Measurements from ENCODE around the gene SEC24C. TPM values are rescaled to one million over a fixed set of nuclear protein-coding genes. Genes with fewer than 3 reads are reported as not detected.

Gene SEC24C
- total RNA-seq, 6 experiments from 2014 or later, result 90.8 to 108 (median 97.7) TPM

DNA sequence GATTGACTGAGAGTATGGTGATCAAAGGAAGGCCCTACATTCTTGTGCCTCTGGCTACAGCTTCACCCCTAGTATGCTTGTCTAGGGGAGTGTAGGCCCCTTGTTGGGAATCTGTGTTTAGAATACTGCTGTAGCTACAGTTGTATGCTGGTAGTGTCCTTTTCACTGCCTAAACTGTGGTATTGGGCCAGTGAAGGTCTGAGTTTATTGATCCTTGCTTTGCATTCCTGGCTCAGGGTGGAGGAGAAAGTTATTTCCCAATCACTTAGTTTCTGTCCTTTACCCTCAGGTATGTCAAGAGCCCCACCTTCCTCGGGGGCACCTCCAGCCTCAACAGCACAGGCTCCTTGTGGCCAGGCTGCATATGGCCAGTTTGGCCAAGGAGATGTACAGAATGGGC lies 6.6 kb downstream of the SEC24C start:
- no peak for TF ChIP-seq CTCF (IDR thresholded peaks at IDR 0.05)
- Mint-ChIP-seq H3K4me1 (ENCODE audit: low read depth) (peaks cover 35% of the 10 kb centered on the region), H3K27me3 (ENCODE audit: insufficient read depth) (peaks cover 1% of the 10 kb centered on the region), H3K27ac (no peak overlapping the region), H3K36me3 (ENCODE audit: low read depth) (peaks cover 33% of the 10 kb centered on the region), H3K4me3 (no peak overlapping the region), H3K9me3 (no peaks in the 10 kb centered on the region)
- no peak for DNase-seq

DNA sequence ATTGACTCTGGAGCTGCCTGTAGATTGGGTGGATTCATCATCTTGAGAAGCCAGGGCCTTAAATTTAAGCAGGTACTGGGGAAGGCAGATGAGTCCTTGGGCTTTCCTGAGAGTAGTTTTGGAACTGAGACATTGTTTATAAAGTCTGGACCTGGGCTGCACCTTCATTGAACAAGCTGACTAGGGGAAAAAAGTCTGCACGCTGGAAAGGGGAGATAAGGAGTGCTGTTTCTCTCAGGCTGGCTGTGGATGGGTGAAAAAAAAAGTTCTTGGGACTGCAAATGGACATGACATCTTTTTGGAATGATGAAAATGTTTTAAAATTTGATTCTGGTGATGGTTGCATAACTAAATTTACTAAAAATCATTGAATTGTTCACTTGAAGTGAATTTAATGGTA lies 12.0 kb downstream of the SEC24C start:
- peaks cover 24% of the 10 kb centered on the region for H3K4me1 Mint-ChIP-seq (ENCODE audit: low read depth)
- H3K27ac Mint-ChIP-seq, result no peak overlapping the region
- H3K36me3 Mint-ChIP-seq (ENCODE audit: low read depth), result peaks cover 34% of the 10 kb centered on the region
- TF ChIP-seq CTCF (IDR thresholded peaks at IDR 0.05), result no peak
- H3K4me3 Mint-ChIP-seq, result no peak overlapping the region
- H3K9me3 Mint-ChIP-seq, result no peaks in the 10 kb centered on the region
- no peak for DNase-seq
- H3K27me3 Mint-ChIP-seq (ENCODE audit: insufficient read depth), result peaks cover 1% of the 10 kb centered on the region

DNA sequence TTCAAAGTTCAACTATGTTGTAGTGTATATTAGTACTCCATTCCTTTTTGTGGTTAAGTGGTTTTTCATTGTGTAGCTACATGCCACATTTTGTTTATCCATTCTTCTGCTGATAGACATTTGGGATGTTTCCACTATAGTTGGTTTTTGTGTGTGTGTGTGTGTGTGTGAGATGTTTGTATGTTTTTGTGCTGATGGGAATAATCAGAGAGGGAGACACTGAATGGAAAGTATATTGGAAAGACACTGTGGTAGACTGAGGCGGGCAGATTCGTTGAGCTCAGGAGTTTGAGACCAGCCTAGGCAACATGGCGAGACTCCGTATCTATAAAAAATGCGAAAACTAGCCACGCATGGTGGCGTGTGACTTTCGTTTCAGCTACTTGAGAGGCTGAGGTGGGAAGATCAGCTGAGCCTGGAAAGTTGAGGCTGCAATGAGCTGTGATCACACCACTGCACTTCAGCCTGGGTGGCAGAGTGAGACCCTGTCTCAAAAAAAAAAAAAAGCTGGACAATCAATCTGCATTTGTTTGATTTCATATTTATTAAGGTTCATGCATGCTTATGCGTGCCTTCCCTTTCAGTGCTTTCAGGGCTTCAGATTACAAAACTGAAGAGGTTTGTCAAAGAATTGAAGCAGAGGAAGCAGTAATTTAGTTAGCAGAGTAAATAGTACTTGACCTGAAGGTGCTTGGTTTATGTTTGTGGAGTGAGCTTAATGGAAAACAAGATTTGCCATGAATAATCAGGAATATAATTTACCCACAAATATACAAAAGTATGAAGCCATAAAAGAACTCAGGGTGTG lies 14.7 kb downstream of the SEC24C start:
- DNase-seq, result no peak
- no peak for TF ChIP-seq CTCF (IDR thresholded peaks at IDR 0.05)
- Mint-ChIP-seq H3K27me3 (ENCODE audit: insufficient read depth) (peaks cover 1% of the 10 kb centered on the region), H3K4me1 (ENCODE audit: low read depth) (peaks cover 45% of the 10 kb centered on the region), H3K36me3 (ENCODE audit: low read depth) (peaks cover 36% of the 10 kb centered on the region), H3K9me3 (no peaks in the 10 kb centered on the region), H3K27ac (no peak overlapping the region), H3K4me3 (no peak overlapping the region)

GRCh38 chr10:73759512-73760115 lies 15.4 kb downstream of the SEC24C start:
- peaks cover 35% of the 10 kb centered on the region for H3K36me3 Mint-ChIP-seq (ENCODE audit: low read depth)

GRCh38 chr10:73761781-73762180 lies 17.6 kb downstream of the SEC24C start:
- no peak overlapping the region for H3K4me3 Mint-ChIP-seq
- peaks cover 48% of the 10 kb centered on the region for H3K36me3 Mint-ChIP-seq (ENCODE audit: low read depth)
- H3K27ac Mint-ChIP-seq, result peak overlapping the region; percentile 71
- no peaks in the 10 kb centered on the region for H3K9me3 Mint-ChIP-seq
- no peak for TF ChIP-seq CTCF (IDR thresholded peaks at IDR 0.05)
- H3K27me3 Mint-ChIP-seq (ENCODE audit: insufficient read depth), result 0 out of 2 replicates have a peak, but pooled peaks cover 2% of the 10 kb centered on the region
- DNase-seq, result no peak
- peaks cover 31% of the 10 kb centered on the region for H3K4me1 Mint-ChIP-seq (ENCODE audit: low read depth)

More at GRCh38 chr10:73759512-73760115, 15.4 kb downstream of the SEC24C start:
- H3K4me3 Mint-ChIP-seq, result no peak overlapping the region
- peaks cover 44% of the 10 kb centered on the region for H3K4me1 Mint-ChIP-seq (ENCODE audit: low read depth)
- TF ChIP-seq CTCF (IDR thresholded peaks at IDR 0.05), result no peak
- H3K27ac Mint-ChIP-seq, result no peak overlapping the region
- H3K27me3 Mint-ChIP-seq (ENCODE audit: insufficient read depth), result no peaks in the 10 kb centered on the region; the same call in 1 of the 2 replicates
- H3K9me3 Mint-ChIP-seq, result no peaks in the 10 kb centered on the region
- no peak for DNase-seq
